C4-2B (cell line): ENCODE results near the gene PEX14.

Experiments
- CTCF ChIP-seq: fragments of 450-650 bp; conservative IDR thresholded peaks from 2 replicates; pipeline ENCODE4 v1.5.1; 2017; ENCODE audit warnings: mild to moderate bottlenecking
- ZFX ChIP-seq: fragments of 450-650 bp; IDR thresholded peaks from 2 replicates; pipeline ENCODE4 v1.6.1; 2017

DNA sequence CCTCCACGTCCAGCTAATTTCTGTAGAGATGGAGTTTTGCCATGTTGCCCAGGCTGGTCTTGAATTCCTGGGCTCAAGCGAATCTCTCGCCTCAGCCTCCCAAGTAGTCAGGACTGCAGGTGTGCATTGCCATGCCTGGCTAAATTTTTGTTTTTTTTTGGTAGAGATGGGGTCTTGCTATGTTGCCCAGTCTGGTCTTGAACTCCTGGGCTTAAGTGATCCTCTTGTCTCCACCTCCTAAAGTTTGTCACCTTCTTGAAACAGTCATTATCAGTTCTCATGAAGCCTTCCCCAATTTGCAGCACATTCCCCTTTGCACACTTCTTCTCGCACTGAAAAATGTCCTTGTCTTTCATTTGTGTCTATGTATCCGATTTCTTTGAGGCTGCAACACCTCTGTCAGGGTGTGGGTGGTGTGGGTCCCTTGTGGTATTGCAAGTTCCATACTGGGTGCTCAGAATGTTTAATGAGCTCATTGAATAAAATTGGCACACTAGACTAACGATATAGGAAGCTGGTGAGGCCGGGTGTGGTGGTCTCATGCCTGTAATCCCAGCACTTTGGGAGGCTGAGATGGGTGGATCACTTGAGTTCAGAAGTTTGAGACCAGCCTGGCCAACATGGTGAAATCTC, 27.8 kb upstream of the PEX14 start:
- TF ChIP-seq CTCF: no peak
- TF ChIP-seq ZFX: no peak
